GM18517 (cell line): ENCODE results near the gene EFCAB11.
A peak's percentile ranks its signal among the peaks of the same experiment; 100 is the strongest.

Source experiments
- ATAC-seq: cut with Tn5 transposase; IDR thresholded peaks from one replicate; pipeline ENCODE4 v1.9.1; 2021; ENCODE audit warnings: mild to moderate bottlenecking, moderate library complexity; ENCODE audit not compliant: unreplicated experiment

EFCAB11 gene

GRCh38 chr14:89954070-89955021 lies at the start of gene EFCAB11:
Gene EFCAB11 (minus strand): TSS chr14:89954730. CDS start chr14:89954660, 70 bp downstream.
- peak; percentile 88 for ATAC-seq

- no peak for ATAC-seq
These were observed 49.2 kb upstream of the EFCAB11 start for GRCh38 chr14:90003526-90004307.

- no peak for ATAC-seq
These were observed 46.4 kb upstream of the EFCAB11 start for GRCh38 chr14:90000935-90001334.

GRCh38 chr14:89996963-89997362 lies 42.4 kb upstream of the EFCAB11 start:
- no peak for ATAC-seq

GRCh38 chr14:89992273-89992672 lies 37.7 kb upstream of the EFCAB11 start:
- no peak for ATAC-seq

GRCh38 chr14:89990623-89991275 lies 36.2 kb upstream of the EFCAB11 start:
- no peak for ATAC-seq

GRCh38 chr14:89990218-89990617 lies 35.7 kb upstream of the EFCAB11 start:
- ATAC-seq = no peak

GRCh38 chr14:89988787-89989186 lies 34.3 kb upstream of the EFCAB11 start:
- no peak for ATAC-seq

GRCh38 chr14:89987161-89987475 lies 32.6 kb upstream of the EFCAB11 start:
- ATAC-seq = no peak

GRCh38 chr14:89986462-89987160 lies 32.1 kb upstream of the EFCAB11 start:
- ATAC-seq = no peak

GRCh38 chr14:89983375-89983774 lies 28.8 kb upstream of the EFCAB11 start:
- no peak for ATAC-seq

GRCh38 chr14:89978656-89979055 lies 24.1 kb upstream of the EFCAB11 start:
- no peak for ATAC-seq

- ATAC-seq = no peak
These were observed 23.1 kb upstream of the EFCAB11 start for GRCh38 chr14:89977668-89978067.

GRCh38 chr14:89973234-89973823 lies 18.8 kb upstream of the EFCAB11 start:
- ATAC-seq = peak; percentile 67

GRCh38 chr14:89965839-89966238 lies 11.3 kb upstream of the EFCAB11 start:
- no peak for ATAC-seq

GRCh38 chr14:89963288-89963978 lies 8.9 kb upstream of the EFCAB11 start:
- ATAC-seq = no peak

- ATAC-seq = no peak
These were observed 6.4 kb upstream of the EFCAB11 start for GRCh38 chr14:89960914-89961313.

- ATAC-seq = no peak
These were observed 5.4 kb upstream of the EFCAB11 start for GRCh38 chr14:89959853-89960445.

GRCh38 chr14:89958966-89959365 lies 4.4 kb upstream of the EFCAB11 start:
- no peak for ATAC-seq
